ENCODE measurements around the gene FAM181A. TPM values are rescaled to one million over a fixed set of nuclear protein-coding genes. Genes with fewer than 3 reads are reported as not detected.

The FAM181A gene
- total RNA-seq, 2 donors from 2014 or later, result not detected

- Histone ChIP-seq H3K4me3 (no peak overlapping the region), H3K27ac (no peak overlapping the region), H3K4me1 (ENCODE audit: control insufficient read depth in 1 of 2, low read depth in 2 of 2) (no peaks in the 10 kb centered on the region), H3K9me3 (no peaks in the 10 kb centered on the region), H3K36me3 (no peaks in the 10 kb centered on the region), H3K27me3 (replicated peaks; ENCODE audit: insufficient read depth) (no peaks in the 10 kb centered on the region)
- DNase-seq (ENCODE audit: low spot score), result no peak
- no peak for TF ChIP-seq CTCF (IDR thresholded peaks at IDR 0.05)
- ATAC-seq (ENCODE audit: insufficient number of reproducible peaks, low FRiP score, low read depth), result no peak
Measured at GRCh38 chr14:93916498-93916897, 10.6 kb upstream of the FAM181A start.

GRCh38 chr14:93917141-93917540 lies 10.0 kb upstream of the FAM181A start:
- no peak for TF ChIP-seq CTCF (IDR thresholded peaks at IDR 0.05)
- DNase-seq (ENCODE audit: low spot score) (no peak), ATAC-seq (ENCODE audit: insufficient number of reproducible peaks, low FRiP score, low read depth) (no peak)
- Histone ChIP-seq H3K27ac (no peak overlapping the region), H3K27me3 (replicated peaks; ENCODE audit: insufficient read depth) (no peaks in the 10 kb centered on the region), H3K9me3 (no peaks in the 10 kb centered on the region), H3K36me3 (no peaks in the 10 kb centered on the region), H3K4me1 (ENCODE audit: control insufficient read depth in 1 of 2, low read depth in 2 of 2) (no peaks in the 10 kb centered on the region), H3K4me3 (no peak overlapping the region)

- no peaks in the 10 kb centered on the region for H3K4me1 ChIP-seq (ENCODE audit: control insufficient read depth in 1 of 2, low read depth in 2 of 2)
- no peak overlapping the region for H3K27ac ChIP-seq
- no peak overlapping the region for H3K4me3 ChIP-seq
- no peak for ATAC-seq (ENCODE audit: insufficient number of reproducible peaks, low FRiP score, low read depth)
- H3K9me3 ChIP-seq, result no peaks in the 10 kb centered on the region
- no peak for DNase-seq (ENCODE audit: low spot score)
- H3K36me3 ChIP-seq, result peaks cover 4% of the 10 kb centered on the region
- H3K27me3 ChIP-seq (replicated peaks; ENCODE audit: insufficient read depth), result no peaks in the 10 kb centered on the region
- no peak for TF ChIP-seq CTCF (IDR thresholded peaks at IDR 0.05)
Measured at GRCh38 chr14:93921001-93921806, 5.9 kb upstream of the FAM181A start.

- ATAC-seq (ENCODE audit: insufficient number of reproducible peaks, low FRiP score, low read depth) (no peak), DNase-seq (ENCODE audit: low spot score) (no peak)
- Histone ChIP-seq H3K9me3 (no peaks in the 10 kb centered on the region), H3K36me3 (peaks cover 4% of the 10 kb centered on the region), H3K4me1 (ENCODE audit: control insufficient read depth in 1 of 2, low read depth in 2 of 2) (no peaks in the 10 kb centered on the region), H3K27ac (no peak overlapping the region), H3K4me3 (no peak overlapping the region), H3K27me3 (replicated peaks; ENCODE audit: insufficient read depth) (no peaks in the 10 kb centered on the region)
- TF ChIP-seq CTCF (IDR thresholded peaks at IDR 0.05), result no peak
Measured at GRCh38 chr14:93923626-93924025, 3.5 kb upstream of the FAM181A start.

- no peak for TF ChIP-seq CTCF (IDR thresholded peaks at IDR 0.05)
- Histone ChIP-seq H3K36me3 (peaks cover 4% of the 10 kb centered on the region), H3K27me3 (replicated peaks; ENCODE audit: insufficient read depth) (no peaks in the 10 kb centered on the region), H3K4me3 (no peak overlapping the region), H3K9me3 (no peaks in the 10 kb centered on the region), H3K27ac (no peak overlapping the region), H3K4me1 (ENCODE audit: control insufficient read depth in 1 of 2, low read depth in 2 of 2) (no peaks in the 10 kb centered on the region)
- ATAC-seq (ENCODE audit: insufficient number of reproducible peaks, low FRiP score, low read depth), result no peak
- DNase-seq (ENCODE audit: low spot score), result no peak
Measured at GRCh38 chr14:93924592-93925355, 2.4 kb upstream of the FAM181A start.
